WTC11 (cell line): Measurements from ENCODE around the gene PPP1R14C. TPM values are rescaled to one million over a fixed set of nuclear protein-coding genes. Genes with fewer than 3 reads are reported as not detected.

Source experiments
- ATAC-seq: fragments of 200-7000 bp; cut with Tn5 transposase; 2 replicates; pipeline ENCODE4 v1.10.0; 2021; ENCODE audit warnings: mild to moderate bottlenecking, moderate library complexity
- CTCF ChIA-PET: fragments of 300-600 bp; sonication (Branson Sonifier 250); formaldehyde crosslinking; loops from one replicate; lab custom pipeline; 2021; ENCODE audit warnings: antibody characterized with exemption; lab: Charles Lee
- POLR2A ChIA-PET: fragments of 350-600 bp; sonication (Branson Sonifier 250); formaldehyde crosslinking; loops from one replicate; lab custom pipeline; 2021; ENCODE audit warnings: antibody characterized with exemption; lab: Charles Lee
- DNase-seq: peaks from one replicate; pipeline ENCODE4 v3.0.0; 2021; ENCODE audit warnings: low spot score
- H3K27ac Mint-ChIP-seq: 2 replicates; pipeline ENCODE4 v1.8.0; 2021; ENCODE audit warnings: mixed read lengths
- H3K27me3 Mint-ChIP-seq: 2 replicates; pipeline ENCODE4 v1.8.0; 2021; ENCODE audit warnings: low read depth, mild to moderate bottlenecking, moderate library complexity, mixed read lengths
- H3K36me3 Mint-ChIP-seq: 2 replicates; pipeline ENCODE4 v1.8.0; 2021; ENCODE audit warnings: mixed read lengths
- H3K4me1 Mint-ChIP-seq: 2 replicates; pipeline ENCODE4 v1.8.0; 2022; ENCODE audit warnings: mixed read lengths
- H3K4me3 Mint-ChIP-seq: 2 replicates; pipeline ENCODE4 v1.8.0; 2021; ENCODE audit warnings: mild to moderate bottlenecking, moderate library complexity, mixed read lengths
- H3K9me3 Mint-ChIP-seq: 2 replicates; pipeline ENCODE4 v1.8.0; 2021; ENCODE audit warnings: mixed read lengths
- CBFB ChIP-seq: sonication (generic); formaldehyde crosslinking; IDR thresholded peaks from 2 replicates; pipeline ENCODE4 v1.8.1; 2022; ENCODE audit warnings: mild to moderate bottlenecking, low read depth, missing genetic modification reagents
- CREB1 ChIP-seq: sonication (generic); formaldehyde crosslinking; IDR thresholded peaks from 2 replicates; pipeline ENCODE4 v1.8.0; 2023; ENCODE audit warnings: mild to moderate bottlenecking, missing genetic modification reagents
- E2F4 ChIP-seq: sonication (generic); formaldehyde crosslinking; IDR thresholded peaks from 2 replicates; pipeline ENCODE4 v1.8.1; 2022; ENCODE audit warnings: low read depth, mild to moderate bottlenecking, moderate library complexity, missing genetic modification reagents, borderline replicate concordance
- EMX1 ChIP-seq: fragments of 250-450 bp; sonication (Bioruptor Pico); IDR thresholded peaks from 2 replicates; pipeline ENCODE4 v1.8.0; 2021; ENCODE audit warnings: mild to moderate bottlenecking
- ESRRA ChIP-seq: sonication (generic); formaldehyde crosslinking; IDR thresholded peaks from 2 replicates; pipeline ENCODE4 v1.8.1; 2022; ENCODE audit warnings: mild to moderate bottlenecking, missing genetic modification reagents, borderline replicate concordance
- FOXP4 ChIP-seq: sonication (generic); formaldehyde crosslinking; IDR thresholded peaks from 2 replicates; pipeline ENCODE4 v1.8.0; 2022; ENCODE audit warnings: mild to moderate bottlenecking, missing genetic modification reagents
- HMGA2 ChIP-seq: fragments of 250-450 bp; sonication (Bioruptor Pico); IDR thresholded peaks from 2 replicates; pipeline ENCODE4 v1.4.0; 2021; ENCODE audit warnings: mild to moderate bottlenecking, moderate library complexity
- MXD4 ChIP-seq: fragments of 250-450 bp; sonication (Bioruptor Pico); IDR thresholded peaks from 2 replicates; pipeline ENCODE4 v1.8.0; 2021; ENCODE audit warnings: mild to moderate bottlenecking, moderate library complexity, borderline replicate concordance
- NFATC4 ChIP-seq: fragments of 250-450 bp; sonication (Bioruptor Pico); IDR thresholded peaks from 2 replicates; pipeline ENCODE4 v1.9.0; 2021; ENCODE audit warnings: mild to moderate bottlenecking
- NFE2L1 ChIP-seq: sonication (generic); formaldehyde crosslinking; IDR thresholded peaks from 2 replicates; pipeline ENCODE4 v1.8.1; 2023; ENCODE audit warnings: missing genetic modification reagents
- NFYB ChIP-seq: sonication (generic); formaldehyde crosslinking; conservative IDR thresholded peaks from 2 replicates; pipeline ENCODE4 v1.8.0; 2022; ENCODE audit warnings: low read depth, missing genetic modification reagents
- NR1H2 ChIP-seq: sonication (generic); formaldehyde crosslinking; IDR thresholded peaks from 2 replicates; pipeline ENCODE4 v1.9.0; 2021; ENCODE audit warnings: mild to moderate bottlenecking, moderate library complexity, missing genetic modification reagents
- NR2C2 ChIP-seq: sonication (generic); formaldehyde crosslinking; IDR thresholded peaks from 2 replicates; pipeline ENCODE4 v1.8.0; 2022; ENCODE audit warnings: mild to moderate bottlenecking, missing genetic modification reagents
- SP1 ChIP-seq: sonication (generic); formaldehyde crosslinking; conservative IDR thresholded peaks from 2 replicates; pipeline ENCODE4 v1.8.1; 2022; ENCODE audit warnings: missing genetic modification reagents
- TEAD1 ChIP-seq: sonication (generic); formaldehyde crosslinking; IDR thresholded peaks from 2 replicates; pipeline ENCODE4 v1.8.0; 2022; ENCODE audit warnings: mild to moderate bottlenecking, missing genetic modification reagents
- TEAD4 ChIP-seq: sonication (generic); formaldehyde crosslinking; IDR thresholded peaks from 2 replicates; pipeline ENCODE4 v1.8.0; 2022; ENCODE audit warnings: mild to moderate bottlenecking, missing genetic modification reagents
- USF1 ChIP-seq: sonication (generic); formaldehyde crosslinking; IDR thresholded peaks from 2 replicates; pipeline ENCODE4 v1.8.0; 2022; ENCODE audit warnings: mild to moderate bottlenecking, missing genetic modification reagents
- ZNF121 ChIP-seq: sonication (generic); formaldehyde crosslinking; IDR thresholded peaks from 2 replicates; pipeline ENCODE4 v1.8.0; 2023; ENCODE audit warnings: missing genetic modification reagents
- ZNF138 ChIP-seq: sonication (generic); formaldehyde crosslinking; conservative IDR thresholded peaks from 2 replicates; pipeline ENCODE4 v1.8.1; 2022; ENCODE audit warnings: mild to moderate bottlenecking, moderate library complexity, missing genetic modification reagents
- ZNF232 ChIP-seq: sonication (generic); formaldehyde crosslinking; IDR thresholded peaks from 2 replicates; pipeline ENCODE4 v1.8.0; 2022; ENCODE audit warnings: mild to moderate bottlenecking, missing genetic modification reagents
- ZNF396 ChIP-seq: fragments of 250-450 bp; sonication (Bioruptor Pico); IDR thresholded peaks from 2 replicates; pipeline ENCODE4 v1.8.0; 2021; ENCODE audit warnings: mild to moderate bottlenecking, moderate library complexity, borderline replicate concordance
- ZNF425 ChIP-seq: fragments of 250-450 bp; sonication (Bioruptor Pico); conservative IDR thresholded peaks from 2 replicates; pipeline ENCODE4 v1.9.0; 2021; ENCODE audit warnings: mild to moderate bottlenecking
- ZNF671 ChIP-seq: fragments of 250-450 bp; sonication (Bioruptor Pico); IDR thresholded peaks from 2 replicates; pipeline ENCODE4 v1.8.0; 2021; ENCODE audit warnings: mild to moderate bottlenecking
- total RNA-seq: library from RNA; stranded (reverse); gene quantifications from 3 replicates; pipeline ENCODE4 v1.2.3, GENCODE V29; 2021
- TF ChIP-seq, protein P1 (sequence below): sonication (generic); formaldehyde crosslinking; IDR thresholded peaks from 2 replicates; pipeline ENCODE4 v1.8.1; 2022; ENCODE audit warnings: mild to moderate bottlenecking, missing genetic modification reagents, moderate library complexity, borderline replicate concordance
- TF ChIP-seq, protein P2 (sequence below): fragments of 200-600 bp; IDR thresholded peaks from 2 replicates; pipeline ENCODE4 v1.8.0; 2022; ENCODE audit warnings: antibody characterized with exemption

The PPP1R14C gene
- total RNA-seq, 1 experiment from 2014 or later: 1.1 TPM

GRCh38 chr6:150271501-150272263, 128.8 kb downstream of the PPP1R14C start:
- Mint-ChIP-seq H3K9me3 (peaks cover 15% of the 10 kb centered on the region), H3K27ac (no peak overlapping the region), H3K4me1 (peaks cover 9% of the 10 kb centered on the region; the same call in 1 of the 2 replicates), H3K27me3 (no peaks in the 10 kb centered on the region; the same call in 1 of the 2 replicates), H3K4me3 (no peak overlapping the region), H3K36me3 (peaks cover 8% of the 10 kb centered on the region)
- DNase-seq (no peak), ATAC-seq (no peak)
- ChIA-PET POLR2A (no interaction called here), CTCF (interaction anchor here (1.3 kb wide), 1 partner anchor 190 kb away, joined by 7 read pairs; no protein-coding TSS in a partner anchor)
- TF ChIP-seq TEAD4 (no peak), TEAD1 (CRISPR knock-in tag) (no peak), FOXP4 (CRISPR knock-in tag) (no peak), ZNF121 (CRISPR knock-in tag) (no peak), ESRRA (CRISPR knock-in tag) (no peak), ZNF138 (CRISPR knock-in tag) (no peak), ZNF671 (CRISPR knock-in tag) (no peak), ZNF425 (CRISPR knock-in tag) (no peak), EMX1 (no peak), ZNF232 (CRISPR knock-in tag) (no peak)
- TF ChIP-seq, protein P1, sequence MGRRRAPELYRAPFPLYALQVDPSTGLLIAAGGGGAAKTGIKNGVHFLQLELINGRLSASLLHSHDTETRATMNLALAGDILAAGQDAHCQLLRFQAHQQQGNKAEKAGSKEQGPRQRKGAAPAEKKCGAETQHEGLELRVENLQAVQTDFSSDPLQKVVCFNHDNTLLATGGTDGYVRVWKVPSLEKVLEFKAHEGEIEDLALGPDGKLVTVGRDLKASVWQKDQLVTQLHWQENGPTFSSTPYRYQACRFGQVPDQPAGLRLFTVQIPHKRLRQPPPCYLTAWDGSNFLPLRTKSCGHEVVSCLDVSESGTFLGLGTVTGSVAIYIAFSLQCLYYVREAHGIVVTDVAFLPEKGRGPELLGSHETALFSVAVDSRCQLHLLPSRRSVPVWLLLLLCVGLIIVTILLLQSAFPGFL (CRISPR knock-in tag): no peak
- TF ChIP-seq, protein P2, sequence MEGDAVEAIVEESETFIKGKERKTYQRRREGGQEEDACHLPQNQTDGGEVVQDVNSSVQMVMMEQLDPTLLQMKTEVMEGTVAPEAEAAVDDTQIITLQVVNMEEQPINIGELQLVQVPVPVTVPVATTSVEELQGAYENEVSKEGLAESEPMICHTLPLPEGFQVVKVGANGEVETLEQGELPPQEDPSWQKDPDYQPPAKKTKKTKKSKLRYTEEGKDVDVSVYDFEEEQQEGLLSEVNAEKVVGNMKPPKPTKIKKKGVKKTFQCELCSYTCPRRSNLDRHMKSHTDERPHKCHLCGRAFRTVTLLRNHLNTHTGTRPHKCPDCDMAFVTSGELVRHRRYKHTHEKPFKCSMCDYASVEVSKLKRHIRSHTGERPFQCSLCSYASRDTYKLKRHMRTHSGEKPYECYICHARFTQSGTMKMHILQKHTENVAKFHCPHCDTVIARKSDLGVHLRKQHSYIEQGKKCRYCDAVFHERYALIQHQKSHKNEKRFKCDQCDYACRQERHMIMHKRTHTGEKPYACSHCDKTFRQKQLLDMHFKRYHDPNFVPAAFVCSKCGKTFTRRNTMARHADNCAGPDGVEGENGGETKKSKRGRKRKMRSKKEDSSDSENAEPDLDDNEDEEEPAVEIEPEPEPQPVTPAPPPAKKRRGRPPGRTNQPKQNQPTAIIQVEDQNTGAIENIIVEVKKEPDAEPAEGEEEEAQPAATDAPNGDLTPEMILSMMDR: no peak

DNA sequence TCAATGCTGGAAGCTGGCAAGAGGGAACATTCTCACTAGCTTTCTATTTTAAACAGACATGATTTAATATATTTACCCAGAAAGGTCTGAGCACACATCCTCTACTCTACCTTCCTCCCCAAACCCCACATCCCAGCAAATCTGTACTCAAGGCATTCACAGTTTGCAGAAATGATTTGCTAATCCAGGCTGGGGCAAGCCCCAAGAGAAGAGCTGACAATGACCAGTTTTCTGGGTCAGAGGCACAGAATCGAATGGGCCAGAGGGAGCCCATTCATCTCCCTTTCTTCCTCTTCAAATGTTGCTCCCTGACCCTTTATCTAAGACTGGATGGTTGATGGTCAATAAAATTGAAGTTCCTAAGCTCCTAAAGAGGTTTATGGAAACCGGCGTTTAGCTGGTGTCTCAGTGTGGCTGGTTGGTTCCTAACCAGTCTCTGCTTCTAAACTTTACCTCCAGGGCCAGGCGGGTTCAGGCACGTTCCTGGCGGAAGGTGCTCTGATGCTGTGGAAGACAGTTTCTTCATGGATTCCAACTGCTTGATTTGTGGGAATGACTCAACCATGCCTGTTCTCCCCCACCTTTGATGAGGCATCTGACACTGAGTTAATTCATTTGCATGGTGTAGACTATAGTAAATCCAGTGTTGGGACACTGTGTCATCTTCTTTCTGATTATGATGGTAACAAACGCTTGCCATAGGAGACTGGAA, 129.6 kb downstream of the PPP1R14C start:
- peaks cover 8% of the 10 kb centered on the region for H3K36me3 Mint-ChIP-seq
- H3K4me3 Mint-ChIP-seq: no peak overlapping the region

DNA sequence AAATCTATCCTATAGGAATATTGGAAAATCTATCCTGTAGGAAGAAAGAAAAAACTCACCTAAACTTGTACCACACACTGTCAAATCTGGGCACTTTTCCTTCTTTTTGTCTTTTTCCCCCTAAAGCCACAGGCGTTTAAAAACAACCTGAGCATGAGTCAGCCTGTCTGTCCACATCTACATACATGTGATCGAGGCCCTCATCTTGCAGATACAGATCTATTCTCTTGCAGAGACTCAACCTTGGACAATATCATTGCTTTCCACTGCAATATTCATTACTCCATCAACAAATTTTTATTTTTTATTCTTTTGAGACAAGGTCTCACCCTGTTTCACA, 130.1 kb downstream of the PPP1R14C start:
- Mint-ChIP-seq H3K4me1 (peaks cover 9% of the 10 kb centered on the region; the same call in 1 of the 2 replicates), H3K4me3 (no peak overlapping the region), H3K27me3 (no peaks in the 10 kb centered on the region; the same call in 1 of the 2 replicates), H3K36me3 (peaks cover 8% of the 10 kb centered on the region), H3K9me3 (peaks cover 15% of the 10 kb centered on the region), H3K27ac (no peak overlapping the region)
- no peak for ATAC-seq
- ChIA-PET POLR2A (no interaction called here), CTCF (no interaction called here)
- DNase-seq: no peak
- TF ChIP-seq NFATC4 (CRISPR knock-in tag) (no peak), NFE2L1 (no peak), USF1 (CRISPR knock-in tag) (no peak), ZNF396 (CRISPR knock-in tag) (no peak), MXD4 (no peak), E2F4 (CRISPR knock-in tag) (no peak), NR2C2 (no peak), NFYB (no peak), CBFB (CRISPR knock-in tag) (no peak), CREB1 (CRISPR knock-in tag) (no peak)

More for the DNA sequence above, 129.6 kb downstream of the PPP1R14C start:
- CTCF ChIA-PET: no interaction called here
- H3K9me3 Mint-ChIP-seq: peaks cover 15% of the 10 kb centered on the region
- POLR2A ChIA-PET: no interaction called here
- peaks cover 9% of the 10 kb centered on the region; the same call in 1 of the 2 replicates for H3K4me1 Mint-ChIP-seq
- no peak for DNase-seq
- H3K27ac Mint-ChIP-seq: no peak overlapping the region
- ATAC-seq: no peak
- H3K27me3 Mint-ChIP-seq: no peaks in the 10 kb centered on the region; the same call in 1 of the 2 replicates
- TF ChIP-seq HMGA2: no peak
- TF ChIP-seq NR1H2 (CRISPR knock-in tag): no peak
- no peak for TF ChIP-seq CBFB (CRISPR knock-in tag)
- TF ChIP-seq SP1 (CRISPR knock-in tag): no peak
- TF ChIP-seq, all 79 proteins: peak for 0
